DND-41 (cell line): ENCODE measurements around the gene ITPR1.

Experiments
- ATAC-seq: fragments of 200-7000 bp; cut with Tn5 transposase; 3 replicates; pipeline ENCODE4 v1.9.1; 2021; ENCODE audit warnings: low read depth; ENCODE audit not compliant: insufficient read depth
- DNase-seq: peaks from one replicate; pipeline ENCODE4 v3.0.0-alpha.2; 2020
- H2AFZ ChIP-seq: 2 replicates; pipeline ENCODE4 v1.6.0; 2012; ENCODE audit warnings: low read depth, low read length
- H3K27ac ChIP-seq: 2 replicates; pipeline ENCODE4 v1.5.1; 2012; ENCODE audit warnings: low read length, inconsistent platforms
- H3K27me3 ChIP-seq: fragments of 200-600 bp; sonication (generic); 2 replicates; pipeline ENCODE4 v1.6.0; 2012; ENCODE audit warnings: low read length, mild to moderate bottlenecking, inconsistent platforms; ENCODE audit not compliant: insufficient read depth, poor library complexity
- H3K36me3 ChIP-seq: 2 replicates; pipeline ENCODE4 v1.5.1; 2012; ENCODE audit warnings: low read length, inconsistent platforms; ENCODE audit not compliant: insufficient read depth
- H3K4me1 ChIP-seq: 2 replicates; pipeline ENCODE4 v1.5.1; 2012; ENCODE audit warnings: mild to moderate bottlenecking, low read length; ENCODE audit not compliant: insufficient read depth
- H3K4me2 ChIP-seq: 2 replicates; pipeline ENCODE4 v1.6.0; 2012; ENCODE audit warnings: mild to moderate bottlenecking, moderate library complexity, low read length, inconsistent platforms; ENCODE audit not compliant: insufficient read depth
- H3K4me3 ChIP-seq, 2 experiments: fragments of 200-600 bp in 1 of 2; shearing (Covaris generic) in 1 of 2; 2 replicates each; pipeline ENCODE4 v1.5.1; 2012 to 2016; ENCODE audit warnings: inconsistent platforms in 2 of 2, low read length in 2 of 2, mild to moderate bottlenecking in 2 of 2, low read depth in 1 of 2, moderate library complexity in 1 of 2
- H3K79me2 ChIP-seq: 2 replicates; pipeline ENCODE4 v1.6.0; 2012; ENCODE audit warnings: low read length, inconsistent platforms; ENCODE audit not compliant: insufficient read depth
- H3K9ac ChIP-seq: 2 replicates; pipeline ENCODE4 v1.6.0; 2012; ENCODE audit warnings: low read depth, mild to moderate bottlenecking, inconsistent platforms, low read length, moderate library complexity
- H3K9me3 ChIP-seq: 2 replicates; pipeline ENCODE4 v1.5.1; 2012; ENCODE audit warnings: low read length, moderate library complexity, mild to moderate bottlenecking, inconsistent platforms; ENCODE audit not compliant: insufficient read depth, severe bottlenecking
- H4K20me1 ChIP-seq: 2 replicates; pipeline ENCODE4 v1.6.0; 2012; ENCODE audit warnings: low read length; ENCODE audit not compliant: insufficient read depth
- EZH2 ChIP-seq: IDR thresholded peaks from 3 replicates; pipeline ENCODE4 v1.6.1; 2012; ENCODE audit warnings: borderline replicate concordance, low read depth, mild to moderate bottlenecking, moderate library complexity, low read length, inconsistent platforms; ENCODE audit not compliant: severe bottlenecking
- TF ChIP-seq, protein P1 (sequence below): IDR thresholded peaks from 2 replicates; pipeline ENCODE4 v1.5.1; 2012; ENCODE audit warnings: borderline replicate concordance, low read length, moderate library complexity, mild to moderate bottlenecking; ENCODE audit not compliant: poor library complexity, severe bottlenecking; ENCODE audit errors: extremely low read depth

The ITPR1 gene

DNA sequence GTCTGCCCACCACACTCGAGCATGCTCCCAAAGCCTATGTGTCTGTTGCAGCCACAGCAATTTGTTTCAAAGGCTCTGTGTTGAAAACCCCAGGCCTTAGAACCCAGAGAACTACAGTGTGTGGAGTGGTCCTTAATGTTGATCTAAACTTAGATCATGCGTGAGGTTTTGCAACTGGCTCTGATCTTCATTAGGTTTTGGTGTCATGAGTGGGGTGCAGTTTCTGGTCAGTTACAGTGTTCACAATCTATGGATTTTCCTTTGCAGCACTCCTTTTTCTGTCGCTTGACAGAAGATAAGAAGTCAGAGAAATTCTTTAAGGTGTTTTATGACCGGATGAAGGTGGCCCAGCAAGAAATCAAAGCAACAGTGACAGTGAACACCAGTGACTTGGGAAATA is 273.1 kb downstream of the ITPR1 start:
- Histone ChIP-seq H3K9me3 (peaks cover 7% of the 10 kb centered on the region), H3K4me2 (no peak overlapping the region), H3K27me3 (no peaks in the 10 kb centered on the region), H3K79me2 (no peaks in the 10 kb centered on the region), H2AFZ (no peak overlapping the region), H3K4me3 (no peak overlapping the region), H3K9ac (no peak overlapping the region), H3K27ac (no peak overlapping the region), H3K4me1 (no peaks in the 10 kb centered on the region), H3K36me3 (peaks cover 3% of the 10 kb centered on the region; the same call in 1 of the 2 replicates), H4K20me1 (no peaks in the 10 kb centered on the region)
- DNase-seq (no peak), ATAC-seq (no peak)
- TF ChIP-seq EZH2: no peak
- TF ChIP-seq, protein P1, sequence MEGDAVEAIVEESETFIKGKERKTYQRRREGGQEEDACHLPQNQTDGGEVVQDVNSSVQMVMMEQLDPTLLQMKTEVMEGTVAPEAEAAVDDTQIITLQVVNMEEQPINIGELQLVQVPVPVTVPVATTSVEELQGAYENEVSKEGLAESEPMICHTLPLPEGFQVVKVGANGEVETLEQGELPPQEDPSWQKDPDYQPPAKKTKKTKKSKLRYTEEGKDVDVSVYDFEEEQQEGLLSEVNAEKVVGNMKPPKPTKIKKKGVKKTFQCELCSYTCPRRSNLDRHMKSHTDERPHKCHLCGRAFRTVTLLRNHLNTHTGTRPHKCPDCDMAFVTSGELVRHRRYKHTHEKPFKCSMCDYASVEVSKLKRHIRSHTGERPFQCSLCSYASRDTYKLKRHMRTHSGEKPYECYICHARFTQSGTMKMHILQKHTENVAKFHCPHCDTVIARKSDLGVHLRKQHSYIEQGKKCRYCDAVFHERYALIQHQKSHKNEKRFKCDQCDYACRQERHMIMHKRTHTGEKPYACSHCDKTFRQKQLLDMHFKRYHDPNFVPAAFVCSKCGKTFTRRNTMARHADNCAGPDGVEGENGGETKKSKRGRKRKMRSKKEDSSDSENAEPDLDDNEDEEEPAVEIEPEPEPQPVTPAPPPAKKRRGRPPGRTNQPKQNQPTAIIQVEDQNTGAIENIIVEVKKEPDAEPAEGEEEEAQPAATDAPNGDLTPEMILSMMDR: no peak

DNA sequence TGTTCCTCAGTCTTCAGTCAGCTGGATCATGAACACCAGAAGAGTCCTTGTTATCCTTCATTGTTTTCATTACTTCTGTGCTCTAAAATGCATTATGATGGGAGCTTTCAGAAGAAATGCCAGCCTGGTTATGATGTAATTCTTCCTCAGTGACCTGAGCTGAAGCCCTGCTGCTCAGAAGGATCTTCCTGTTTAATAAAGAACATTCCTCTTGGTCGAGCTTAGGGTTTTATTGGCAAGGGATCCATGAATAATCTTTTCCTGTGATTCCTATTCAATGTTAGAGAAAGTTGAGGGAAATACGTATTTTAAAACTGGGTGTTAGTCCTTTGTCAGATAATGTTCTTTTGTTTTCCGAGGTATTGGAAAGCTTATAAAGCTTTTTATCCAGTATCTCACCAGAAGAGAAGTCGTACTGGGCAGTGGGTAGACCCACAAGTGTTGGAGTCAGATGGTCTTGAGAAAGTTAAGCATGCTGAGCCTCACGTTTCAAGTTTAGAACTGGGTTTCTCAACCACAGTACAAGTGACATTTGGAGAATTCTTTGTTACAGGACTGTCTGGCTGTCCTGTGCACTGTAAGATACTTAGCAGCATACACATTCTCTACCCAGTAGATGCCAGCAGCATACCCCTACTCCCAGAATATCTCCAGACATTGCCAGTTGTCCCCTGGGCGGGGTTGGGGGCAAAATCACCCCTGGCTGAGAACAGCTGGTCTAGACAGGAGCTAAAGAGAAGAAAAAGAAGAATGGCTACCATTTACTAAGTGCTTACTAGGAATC is 273.8 kb downstream of the ITPR1 start:
- H4K20me1 ChIP-seq: no peaks in the 10 kb centered on the region
- H3K4me1 ChIP-seq: no peaks in the 10 kb centered on the region
- H3K36me3 ChIP-seq: peaks cover 3% of the 10 kb centered on the region; the same call in 1 of the 2 replicates
- TF ChIP-seq EZH2: no peak
- TF ChIP-seq, protein P1: no peak
- no peak for DNase-seq
- H3K27me3 ChIP-seq: no peaks in the 10 kb centered on the region
- no peak overlapping the region for H3K9ac ChIP-seq
- no peak overlapping the region for H3K27ac ChIP-seq
- H3K79me2 ChIP-seq: no peaks in the 10 kb centered on the region
- H2AFZ ChIP-seq: no peak overlapping the region
- H3K9me3 ChIP-seq: peaks cover 7% of the 10 kb centered on the region
- no peak overlapping the region for H3K4me2 ChIP-seq
- no peak overlapping the region for H3K4me3 ChIP-seq
- no peak for ATAC-seq

DNA sequence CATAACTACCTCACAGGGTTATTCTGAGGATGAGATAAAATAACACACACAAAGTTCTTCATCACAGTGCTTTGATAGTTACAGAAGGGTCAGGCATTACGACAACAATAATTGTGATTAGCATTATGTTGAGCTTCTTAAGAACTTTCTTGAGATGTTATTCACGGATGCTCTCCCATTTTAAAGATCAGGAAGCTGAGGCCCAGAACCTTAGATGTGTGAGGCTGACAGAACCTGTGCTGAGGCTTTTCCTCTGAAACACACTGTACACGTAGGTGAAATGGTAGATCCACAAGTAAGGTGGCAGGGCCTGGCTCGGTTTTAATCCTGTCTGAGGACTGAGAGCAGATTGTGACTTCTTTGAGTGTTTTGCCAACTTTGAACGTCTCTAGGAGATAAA is 274.9 kb downstream of the ITPR1 start:
- H3K4me2 ChIP-seq: no peak overlapping the region
- H2AFZ ChIP-seq: no peak overlapping the region
- H3K4me3 ChIP-seq: no peak overlapping the region
- no peak overlapping the region for H3K9ac ChIP-seq
- DNase-seq: no peak
- no peak for ATAC-seq
- peaks cover 3% of the 10 kb centered on the region; the same call in 1 of the 2 replicates for H3K36me3 ChIP-seq
- no peaks in the 10 kb centered on the region for H3K27me3 ChIP-seq
- no peaks in the 10 kb centered on the region for H3K4me1 ChIP-seq
- no peaks in the 10 kb centered on the region for H4K20me1 ChIP-seq
- H3K27ac ChIP-seq: peak overlapping the region; percentile 32; the same call in 1 of the 2 replicates
- H3K79me2 ChIP-seq: no peaks in the 10 kb centered on the region
- peaks cover 7% of the 10 kb centered on the region for H3K9me3 ChIP-seq
- TF ChIP-seq, protein P1: no peak
- no peak for TF ChIP-seq EZH2
